ENCODE results near the gene ANKRA2.

DNA sequence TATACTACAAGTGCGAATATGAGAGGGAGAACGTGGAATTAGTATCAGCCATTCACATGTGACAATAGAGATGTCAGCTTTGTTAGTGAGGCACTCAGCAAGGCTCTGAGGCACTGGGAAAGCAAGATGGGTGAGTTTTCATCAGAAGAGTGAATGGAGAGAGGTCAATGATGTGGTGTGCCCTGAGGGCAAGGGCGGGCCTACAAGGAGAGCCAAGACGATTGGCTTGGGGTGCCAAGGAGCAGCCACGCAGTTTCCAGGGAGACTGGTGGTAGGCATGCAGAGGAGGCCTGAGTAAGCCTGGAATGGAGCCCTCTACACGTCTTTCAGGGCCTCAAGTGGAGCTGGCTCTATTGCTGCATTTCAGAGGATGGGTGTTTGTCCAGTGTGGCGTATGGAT lies 42.5 kb downstream of the ANKRA2 start:
- TF ChIP-seq CTCF (IDR thresholded peaks at IDR 0.05; ENCODE audit: low read length) (no peak), EZH2phosphoT487 (IDR thresholded peaks at IDR 0.05; ENCODE audit: low read length) (no peak), EZH2 (optimal IDR thresholded peaks at IDR 0.05; ENCODE audit: low read depth, low read length) (no peak)
